HG02885 (cell line): ENCODE results near the gene SPEN.
"Not testable (repeated sequence)": the region's sequence is repeated elsewhere in the genome, so short reads cannot be mapped to it uniquely, and the experiment has no call there.

ENCODE experiments used
- ATAC-seq: cut with Tn5 transposase; IDR thresholded peaks from one replicate; pipeline ENCODE4 v1.9.1; 2021; ENCODE audit warnings: mild to moderate bottlenecking; ENCODE audit not compliant: unreplicated experiment, poor library complexity

Gene SPEN

GRCh38 chr1:15892857-15893599 is 45.5 kb downstream of the SPEN start:
- ATAC-seq = not testable (repeated sequence)

GRCh38 chr1:15895233-15895632 is 47.7 kb downstream of the SPEN start:
- ATAC-seq = no peak

GRCh38 chr1:15896841-15897610 is 49.5 kb downstream of the SPEN start:
- ATAC-seq = not testable (repeated sequence)

- ATAC-seq = no peak
These were observed 51.8 kb downstream of the SPEN start for GRCh38 chr1:15899266-15899665.

- no peak for ATAC-seq
These were observed 53.3 kb downstream of the SPEN start for GRCh38 chr1:15900662-15901279.

GRCh38 chr1:15902882-15903281 is 55.4 kb downstream of the SPEN start:
- no peak for ATAC-seq

GRCh38 chr1:15908597-15908996 is 61.1 kb downstream of the SPEN start:
- ATAC-seq = no peak

GRCh38 chr1:15911141-15911540 is 63.6 kb downstream of the SPEN start:
- ATAC-seq = no peak

- ATAC-seq = no peak
These were observed 64.4 kb downstream of the SPEN start for GRCh38 chr1:15911927-15912326.

GRCh38 chr1:15913607-15914006 is 66.1 kb downstream of the SPEN start:
- ATAC-seq = not testable (repeated sequence)

- no peak for ATAC-seq
These were observed 68.5 kb downstream of the SPEN start for GRCh38 chr1:15915991-15916390.

GRCh38 chr1:15916417-15916816 is 68.9 kb downstream of the SPEN start:
- ATAC-seq = no peak

- no peak for ATAC-seq
These were observed 69.4 kb downstream of the SPEN start for GRCh38 chr1:15916916-15917315.

GRCh38 chr1:15918962-15919715 is 71.6 kb downstream of the SPEN start:
- ATAC-seq = peak; percentile 73

GRCh38 chr1:15923241-15923640 is 75.7 kb downstream of the SPEN start:
- ATAC-seq = no peak

- ATAC-seq = not testable (repeated sequence)
These were observed 78.9 kb downstream of the SPEN start for GRCh38 chr1:15926448-15926847.

GRCh38 chr1:15928971-15929965 is 81.8 kb downstream of the SPEN start:
- no peak for ATAC-seq

GRCh38 chr1:15931401-15931800 is 83.9 kb downstream of the SPEN start:
- ATAC-seq = no peak

- no peak for ATAC-seq
These were observed 84.4 kb downstream of the SPEN start for GRCh38 chr1:15931884-15932283.
